HEK293 (cell line): ENCODE results near the gene MUC5B.

ENCODE experiments used
- CTCF ChIA-PET: fragments of 350-600 bp; formaldehyde crosslinking; extraction: SDS; loops from one replicate; lab custom pipeline; 2021; ENCODE audit warnings: antibody characterized with exemption; lab: Yijun Ruan, JAX
- POLR2A ChIA-PET: fragments of 300-600 bp; formaldehyde crosslinking; extraction: SDS; loops from one replicate; lab custom pipeline; 2020; ENCODE audit warnings: antibody characterized with exemption, inconsistent platforms; lab: Yijun Ruan, JAX
- H3K27ac ChIP-seq: fragments of 200-500 bp; sonication (Bioruptor generic); 2 replicates; pipeline ENCODE4 v1.5.1; 2014; ENCODE audit warnings: low read depth, low read length, control low read depth, inconsistent platforms; ENCODE audit errors: extremely low read depth
- H3K36me3 ChIP-seq, 2 experiments: fragments of 200-500 bp in 1 of 2; sonication (Bioruptor generic) in 1 of 2; 1 replicate in 1 of 2; 2 replicates in 1 of 2; pipeline ENCODE4 v1.5.1; 2014 to 2017; ENCODE audit warnings: inconsistent platforms in 2 of 2, low read length in 2 of 2; ENCODE audit not compliant: control insufficient read depth in 2 of 2, insufficient read depth in 1 of 2
- H3K4me1 ChIP-seq: fragments of 200-500 bp; sonication (Bioruptor generic); 2 replicates; pipeline ENCODE4 v1.5.1; 2014; ENCODE audit warnings: mild to moderate bottlenecking, low read length, inconsistent platforms; ENCODE audit not compliant: control insufficient read depth, insufficient read depth
- H3K4me3 ChIP-seq: 2 replicates; pipeline ENCODE4 v1.5.1; 2011; ENCODE audit warnings: low read depth, mild to moderate bottlenecking, control low read depth, low read length, moderate library complexity
- H3K9me3 ChIP-seq: fragments of 200-500 bp; sonication (Bioruptor generic); 2 replicates; pipeline ENCODE4 v1.5.1; 2014; ENCODE audit warnings: low read depth, low read length, inconsistent platforms; ENCODE audit not compliant: control insufficient read depth, insufficient read depth
- ELK4 ChIP-seq: IDR thresholded peaks from 2 replicates; pipeline ENCODE4 v1.6.1; 2011; ENCODE audit warnings: mild to moderate bottlenecking, low read depth, low read length, borderline replicate concordance
- PRDM1 ChIP-seq: fragments of 450-650 bp; formaldehyde crosslinking; IDR thresholded peaks from 2 replicates; pipeline ENCODE4; 2016; ENCODE audit warnings: missing biosample characterization, missing genetic modification characterization
- SP3 ChIP-seq: fragments of 450-650 bp; formaldehyde crosslinking; IDR thresholded peaks from 2 replicates; pipeline ENCODE4 v1.5.1; 2016; ENCODE audit warnings: missing biosample characterization, missing genetic modification characterization
- TCF7L2 ChIP-seq: IDR thresholded peaks from 2 replicates; pipeline ENCODE4 v1.6.1; 2011; ENCODE audit warnings: low read depth, mild to moderate bottlenecking, inconsistent platforms, low read length, moderate library complexity, borderline replicate concordance
- YY1 ChIP-seq: fragments of 450-650 bp; formaldehyde crosslinking; IDR thresholded peaks from 2 replicates; pipeline ENCODE4 v1.5.1; 2018; ENCODE audit warnings: missing biosample characterization, missing genetic modification characterization
- ZBTB21 ChIP-seq: fragments of 450-650 bp; formaldehyde crosslinking; IDR thresholded peaks from 2 replicates; pipeline ENCODE4 v1.5.1; 2017; ENCODE audit warnings: missing biosample characterization, missing genetic modification characterization
- ZBTB26 ChIP-seq: fragments of 450-650 bp; formaldehyde crosslinking; optimal IDR thresholded peaks from 2 replicates; pipeline ENCODE3; 2016; ENCODE audit warnings: missing biosample characterization, mild to moderate bottlenecking, missing genetic modification characterization
- ZBTB6 ChIP-seq: fragments of 450-650 bp; formaldehyde crosslinking; IDR thresholded peaks from 2 replicates; pipeline ENCODE4 v1.5.1; 2017; ENCODE audit warnings: missing biosample characterization, missing genetic modification characterization
- ZBTB7A ChIP-seq: fragments of 450-650 bp; formaldehyde crosslinking; IDR thresholded peaks from 2 replicates; pipeline ENCODE4 v1.5.1; 2016; ENCODE audit warnings: low read depth, missing biosample characterization, missing genetic modification characterization
- ZEB2 ChIP-seq: fragments of 450-650 bp; formaldehyde crosslinking; IDR thresholded peaks from 2 replicates; pipeline ENCODE4 v1.5.1; 2016; ENCODE audit warnings: missing biosample characterization, missing genetic modification characterization
- ZNF169 ChIP-seq: fragments of 450-650 bp; formaldehyde crosslinking; IDR thresholded peaks from 2 replicates; pipeline ENCODE4 v1.5.1; 2016; ENCODE audit warnings: missing biosample characterization, missing genetic modification characterization
- ZNF174 ChIP-seq: fragments of 450-650 bp; formaldehyde crosslinking; IDR thresholded peaks from 2 replicates; pipeline ENCODE4 v1.5.0; 2017; ENCODE audit warnings: missing biosample characterization, mild to moderate bottlenecking, missing genetic modification characterization
- ZNF184 ChIP-seq: fragments of 450-650 bp; IDR thresholded peaks from 2 replicates; pipeline ENCODE4 v1.5.1; 2018; ENCODE audit warnings: missing biosample characterization, mild to moderate bottlenecking, missing genetic modification characterization
- ZNF19 ChIP-seq: fragments of 450-650 bp; formaldehyde crosslinking; IDR thresholded peaks from 2 replicates; pipeline ENCODE4; 2016; ENCODE audit warnings: missing biosample characterization, missing genetic modification characterization, low read depth
- ZNF214 ChIP-seq: fragments of 450-650 bp; formaldehyde crosslinking; IDR thresholded peaks from 2 replicates; pipeline ENCODE4 v1.5.1; 2017; ENCODE audit warnings: missing biosample characterization, mild to moderate bottlenecking, missing genetic modification characterization, borderline replicate concordance
- ZNF248 ChIP-seq: fragments of 450-650 bp; formaldehyde crosslinking; IDR thresholded peaks from 2 replicates; pipeline ENCODE4 v1.5.1; 2017; ENCODE audit warnings: missing biosample characterization, missing genetic modification characterization
- ZNF335 ChIP-seq: fragments of 450-650 bp; formaldehyde crosslinking; conservative IDR thresholded peaks from 2 replicates; pipeline ENCODE4 v1.5.1; 2016; ENCODE audit warnings: missing biosample characterization, missing genetic modification characterization
- ZNF354C ChIP-seq: fragments of 450-650 bp; formaldehyde crosslinking; IDR thresholded peaks from 2 replicates; pipeline ENCODE4 v1.5.1; 2016; ENCODE audit warnings: missing biosample characterization, missing genetic modification characterization, low read depth, borderline replicate concordance
- ZNF394 ChIP-seq: fragments of 450-650 bp; formaldehyde crosslinking; IDR thresholded peaks from 2 replicates; pipeline ENCODE4 v1.5.1; 2016; ENCODE audit warnings: missing biosample characterization, missing genetic modification characterization, mild to moderate bottlenecking, moderate library complexity, borderline replicate concordance
- ZNF433 ChIP-seq: fragments of 450-650 bp; formaldehyde crosslinking; IDR thresholded peaks from 2 replicates; pipeline ENCODE4 v1.5.1; 2016; ENCODE audit warnings: missing biosample characterization, missing genetic modification characterization, low read depth
- ZNF510 ChIP-seq: fragments of 450-650 bp; formaldehyde crosslinking; IDR thresholded peaks from 2 replicates; pipeline ENCODE4 v1.5.1; 2018; ENCODE audit warnings: mild to moderate bottlenecking, missing genetic modification characterization, missing biosample characterization; ENCODE audit not compliant: insufficient replicate concordance
- ZNF514 ChIP-seq: fragments of 450-650 bp; formaldehyde crosslinking; IDR thresholded peaks from 2 replicates; pipeline ENCODE4 v1.5.1; 2016; ENCODE audit warnings: missing biosample characterization, missing genetic modification characterization
- ZNF560 ChIP-seq: fragments of 450-650 bp; formaldehyde crosslinking; IDR thresholded peaks from 2 replicates; pipeline ENCODE4 v1.5.1; 2017; ENCODE audit warnings: missing biosample characterization, missing genetic modification characterization, borderline replicate concordance
- ZNF664 ChIP-seq: fragments of 450-650 bp; formaldehyde crosslinking; IDR thresholded peaks from 2 replicates; pipeline ENCODE4 v1.5.1; 2016; ENCODE audit warnings: missing biosample characterization, missing genetic modification characterization
- ZNF677 ChIP-seq: fragments of 450-650 bp; IDR thresholded peaks from 2 replicates; pipeline ENCODE4 v1.5.0; 2018; ENCODE audit warnings: missing biosample characterization, mild to moderate bottlenecking, missing genetic modification characterization, moderate library complexity
- ZNF830 ChIP-seq: fragments of 450-650 bp; IDR thresholded peaks from 2 replicates; pipeline ENCODE4 v1.5.0; 2018; ENCODE audit warnings: missing biosample characterization, missing genetic modification characterization, low read depth, mild to moderate bottlenecking, moderate library complexity
- ZSCAN30 ChIP-seq: fragments of 450-650 bp; IDR thresholded peaks from 2 replicates; pipeline ENCODE4 v1.5.1; 2018; ENCODE audit warnings: missing biosample characterization, mild to moderate bottlenecking, missing genetic modification characterization, moderate library complexity
- TF ChIP-seq, protein P1 (sequence below): fragments of 450-650 bp; formaldehyde crosslinking; IDR thresholded peaks from 2 replicates; pipeline ENCODE4 v1.5.1; 2016; ENCODE audit warnings: missing biosample characterization, missing genetic modification characterization, low read depth
- TF ChIP-seq, protein P2 (sequence below): fragments of 450-650 bp; formaldehyde crosslinking; IDR thresholded peaks from 2 replicates; pipeline ENCODE4 v1.5.1; 2016; ENCODE audit warnings: missing biosample characterization, missing genetic modification characterization
- TF ChIP-seq, protein P3 (sequence below): fragments of 450-650 bp; formaldehyde crosslinking; IDR thresholded peaks from 2 replicates; pipeline ENCODE4 v1.5.1; 2016; ENCODE audit warnings: missing biosample characterization, missing genetic modification characterization

The MUC5B gene

DNA sequence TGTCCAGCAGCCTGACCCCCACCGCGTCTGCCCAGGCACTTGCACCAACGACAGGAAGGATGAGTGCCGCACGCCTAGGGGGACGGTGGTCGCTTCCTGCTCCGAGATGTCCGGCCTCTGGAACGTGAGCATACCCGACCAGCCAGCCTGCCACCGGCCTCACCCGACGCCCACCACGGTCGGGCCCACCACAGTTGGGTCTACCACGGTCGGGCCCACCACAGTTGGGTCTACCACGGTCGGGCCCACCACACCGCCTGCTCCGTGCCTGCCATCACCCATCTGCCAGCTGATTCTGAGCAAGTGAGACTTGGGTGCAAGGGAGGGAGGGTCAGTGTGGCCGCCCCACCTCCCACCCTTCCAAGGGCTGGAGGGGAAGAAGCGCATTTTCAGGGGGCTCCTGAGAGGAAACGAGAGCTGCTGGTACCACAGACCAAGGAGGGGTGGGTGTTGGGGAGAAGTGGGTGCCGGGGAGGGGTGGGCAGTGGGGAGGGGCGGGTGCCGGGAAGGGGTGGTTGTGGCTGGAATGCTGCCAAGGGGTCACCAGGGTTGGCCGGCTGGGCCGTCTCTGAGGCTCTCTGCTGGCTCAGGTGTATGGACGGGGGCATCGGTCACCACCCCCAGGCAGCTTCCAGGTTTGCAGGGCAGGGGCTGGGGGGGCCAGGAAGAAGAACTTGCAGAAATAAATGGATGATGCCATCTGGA lies 27.7 kb upstream of the MUC5B start:
- CTCF ChIA-PET: interaction anchor here (0.7 kb wide), 1 partner anchor 12 kb away, joined by 5 read pairs; no protein-coding TSS in a partner anchor

DNA sequence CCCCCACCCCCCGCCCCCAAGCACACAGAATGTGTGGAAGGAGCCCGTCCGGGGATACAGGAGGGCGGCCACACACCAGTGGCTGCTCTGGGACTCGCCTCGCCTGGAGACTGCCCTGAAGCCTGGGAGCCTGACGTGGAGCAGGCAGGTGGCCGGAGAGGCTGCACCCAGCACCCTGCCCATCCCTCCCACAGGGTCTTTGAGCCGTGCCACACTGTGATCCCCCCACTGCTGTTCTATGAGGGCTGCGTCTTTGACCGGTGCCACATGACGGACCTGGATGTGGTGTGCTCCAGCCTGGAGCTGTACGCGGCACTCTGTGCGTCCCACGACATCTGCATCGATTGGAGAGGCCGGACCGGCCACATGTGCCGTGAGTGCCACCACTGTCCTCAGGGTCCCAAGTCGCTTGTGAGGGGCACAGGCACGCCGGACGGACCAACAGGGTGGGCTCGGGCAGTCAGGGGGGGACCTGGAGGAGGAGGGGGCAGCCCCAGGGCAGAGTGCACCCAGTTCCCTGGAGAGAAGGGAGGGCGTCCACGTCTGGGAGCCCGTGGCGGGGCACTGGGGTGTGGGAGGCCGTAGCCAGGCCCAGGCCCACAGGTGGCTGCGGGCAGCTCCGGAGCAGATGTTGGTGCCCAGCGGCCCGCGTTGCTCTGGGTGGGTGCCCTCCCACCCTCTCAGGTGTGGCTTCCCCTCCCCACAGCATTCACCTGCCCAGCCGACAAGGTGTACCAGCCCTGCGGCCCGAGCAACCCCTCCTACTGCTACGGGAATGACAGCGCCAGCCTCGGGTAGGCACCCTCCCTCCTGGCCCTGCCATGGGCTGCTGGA lies 27.0 kb upstream of the MUC5B start:
- H3K36me3 ChIP-seq: no peaks in the 10 kb centered on the region
- no peak overlapping the region for H3K27ac ChIP-seq
- H3K9me3 ChIP-seq: no peaks in the 10 kb centered on the region
- H3K4me1 ChIP-seq: no peaks in the 10 kb centered on the region
- H3K4me3 ChIP-seq: no peak overlapping the region
- CTCF ChIA-PET: interaction anchor here (0.7 kb wide), 1 partner anchor 11 kb away, joined by 5 read pairs; no protein-coding TSS in a partner anchor
- POLR2A ChIA-PET: no interaction called here
- TF ChIP-seq ZNF335 (tag by site-specific recombination) (no peak), YY1 (tag by site-specific recombination) (no peak), ZBTB21 (tag by site-specific recombination) (no peak), ZNF169 (no peak), ELK4 (no peak), ZNF248 (tag by site-specific recombination) (no peak), ZNF514 (tag by site-specific recombination) (no peak), TCF7L2 (no peak), ZBTB7A (tag by site-specific recombination) (no peak), ZBTB26 (tag by site-specific recombination) (no peak), ZBTB6 (tag by site-specific recombination) (no peak), ZNF354C (tag by site-specific recombination) (no peak), ZNF664 (tag by site-specific recombination) (no peak), ZNF433 (tag by site-specific recombination) (no peak)

More for the DNA sequence above, 27.7 kb upstream of the MUC5B start:
- POLR2A ChIA-PET: no interaction called here
- no peak overlapping the region for H3K4me3 ChIP-seq
- H3K4me1 ChIP-seq: no peaks in the 10 kb centered on the region
- H3K36me3 ChIP-seq: no peaks in the 10 kb centered on the region
- no peak overlapping the region for H3K27ac ChIP-seq
- TF ChIP-seq, protein P1, sequence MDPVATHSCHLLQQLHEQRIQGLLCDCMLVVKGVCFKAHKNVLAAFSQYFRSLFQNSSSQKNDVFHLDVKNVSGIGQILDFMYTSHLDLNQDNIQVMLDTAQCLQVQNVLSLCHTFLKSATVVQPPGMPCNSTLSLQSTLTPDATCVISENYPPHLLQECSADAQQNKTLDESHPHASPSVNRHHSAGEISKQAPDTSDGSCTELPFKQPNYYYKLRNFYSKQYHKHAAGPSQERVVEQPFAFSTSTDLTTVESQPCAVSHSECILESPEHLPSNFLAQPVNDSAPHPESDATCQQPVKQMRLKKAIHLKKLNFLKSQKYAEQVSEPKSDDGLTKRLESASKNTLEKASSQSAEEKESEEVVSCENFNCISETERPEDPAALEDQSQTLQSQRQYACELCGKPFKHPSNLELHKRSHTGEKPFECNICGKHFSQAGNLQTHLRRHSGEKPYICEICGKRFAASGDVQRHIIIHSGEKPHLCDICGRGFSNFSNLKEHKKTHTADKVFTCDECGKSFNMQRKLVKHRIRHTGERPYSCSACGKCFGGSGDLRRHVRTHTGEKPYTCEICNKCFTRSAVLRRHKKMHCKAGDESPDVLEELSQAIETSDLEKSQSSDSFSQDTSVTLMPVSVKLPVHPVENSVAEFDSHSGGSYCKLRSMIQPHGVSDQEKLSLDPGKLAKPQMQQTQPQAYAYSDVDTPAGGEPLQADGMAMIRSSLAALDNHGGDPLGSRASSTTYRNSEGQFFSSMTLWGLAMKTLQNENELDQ (tag by site-specific recombination): no peak
- TF ChIP-seq ZNF677 (tag by site-specific recombination): no peak
- no peak for TF ChIP-seq ZNF394
- no peak for TF ChIP-seq ZNF510
- TF ChIP-seq ZNF830 (tag by site-specific recombination): no peak
- no peak for TF ChIP-seq ZNF174 (tag by site-specific recombination)
- TF ChIP-seq ZSCAN30: no peak
- no peak for TF ChIP-seq ZEB2 (tag by site-specific recombination)
- no peak for TF ChIP-seq ZNF19 (tag by site-specific recombination)
- no peak for TF ChIP-seq ZNF248 (tag by site-specific recombination)
- TF ChIP-seq PRDM1 (tag by site-specific recombination): no peak
- no peak for TF ChIP-seq SP3
- no peak for TF ChIP-seq ZNF560
- TF ChIP-seq, protein P2, sequence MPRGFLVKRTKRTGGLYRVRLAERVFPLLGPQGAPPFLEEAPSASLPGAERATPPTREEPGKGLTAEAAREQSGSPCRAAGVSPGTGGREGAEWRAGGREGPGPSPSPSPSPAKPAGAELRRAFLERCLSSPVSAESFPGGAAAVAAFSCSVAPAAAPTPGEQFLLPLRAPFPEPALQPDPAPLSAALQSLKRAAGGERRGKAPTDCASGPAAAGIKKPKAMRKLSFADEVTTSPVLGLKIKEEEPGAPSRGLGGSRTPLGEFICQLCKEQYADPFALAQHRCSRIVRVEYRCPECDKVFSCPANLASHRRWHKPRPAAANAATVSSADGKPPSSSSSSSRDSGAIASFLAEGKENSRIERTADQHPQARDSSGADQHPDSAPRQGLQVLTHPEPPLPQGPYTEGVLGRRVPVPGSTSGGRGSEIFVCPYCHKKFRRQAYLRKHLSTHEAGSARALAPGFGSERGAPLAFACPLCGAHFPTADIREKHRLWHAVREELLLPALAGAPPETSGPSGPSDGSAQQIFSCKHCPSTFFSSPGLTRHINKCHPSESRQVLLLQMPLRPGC (tag by site-specific recombination): no peak
- no peak for TF ChIP-seq ZNF184
- TF ChIP-seq, protein P3, sequence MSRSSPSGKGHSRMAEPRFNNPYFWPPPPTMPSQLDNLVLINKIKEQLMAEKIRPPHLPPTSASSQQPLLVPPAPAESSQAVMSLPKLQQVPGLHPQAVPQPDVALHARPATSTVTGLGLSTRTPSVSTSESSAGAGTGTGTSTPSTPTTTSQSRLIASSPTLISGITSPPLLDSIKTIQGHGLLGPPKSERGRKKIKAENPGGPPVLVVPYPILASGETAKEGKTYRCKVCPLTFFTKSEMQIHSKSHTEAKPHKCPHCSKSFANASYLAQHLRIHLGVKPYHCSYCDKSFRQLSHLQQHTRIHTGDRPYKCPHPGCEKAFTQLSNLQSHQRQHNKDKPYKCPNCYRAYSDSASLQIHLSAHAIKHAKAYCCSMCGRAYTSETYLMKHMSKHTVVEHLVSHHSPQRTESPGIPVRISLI: no peak
- no peak for TF ChIP-seq ZNF214 (tag by site-specific recombination)
- H3K9me3 ChIP-seq: no peaks in the 10 kb centered on the region
